Body of pancreas (tissue), 4 donors: ENCODE results near the gene FRMD5.

ENCODE experiments used
- CTCF ChIP-seq, 7 experiments: fragments of 450-650 bp in 4 of 7; fragments of 200-600 bp in 3 of 7; sonication (generic) in 3 of 7; IDR thresholded peaks; one replicate each; pipeline ENCODE4 v1.5.1; 2016 to 2019; ENCODE audit warnings: antibody characterized with exemption in 7 of 7
- POLR2A ChIP-seq, 3 donors: fragments of 450-650 bp; IDR thresholded peaks; one replicate each; pipeline ENCODE4 v1.6.1; 2016; ENCODE audit warnings: antibody characterized with exemption in 3 of 3, mild to moderate bottlenecking in 2 of 3

GRCh38 chr15:44064706-44065105 lies 130.4 kb downstream of the FRMD5 start:
- TF ChIP-seq CTCF (IDR thresholded peaks at IDR 0.05): no peak
- no peak for TF ChIP-seq POLR2A (IDR thresholded peaks at IDR 0.05)
